Caco-2 (cell line): ENCODE results near the gene SLC47A2. TPM values are rescaled to one million over a fixed set of nuclear protein-coding genes. Genes with fewer than 3 reads are reported as not detected.

Experiments
- BruUV-seq: library from RNA; stranded (reverse); fragments of 400-500 nt; replicated peaks from 2 replicates; lab custom pipeline; 2021; lab: Mats Ljungman, UMichigan
- CTCF ChIA-PET: fragments of 300-600 bp; sonication (Branson Sonifier 250); formaldehyde crosslinking; loops from one replicate; lab custom pipeline; 2022; ENCODE audit warnings: antibody characterized with exemption; lab: Charles Lee
- POLR2A ChIA-PET: fragments of 300-600 bp; sonication (Branson Sonifier 250); formaldehyde crosslinking; loops from one replicate; lab custom pipeline; 2022; ENCODE audit warnings: antibody characterized with exemption; lab: Charles Lee
- DNase-seq, 2 experiments: peaks; one replicate each; pipeline versions ENCODE4 v3.0.0 to v3.0.0-alpha.2; 2020 to 2022
- H3K27me3 ChIP-seq: replicated peaks from 2 replicates; pipeline ENCODE4 v1.6.0; 2011; ENCODE audit warnings: low read length; ENCODE audit not compliant: control insufficient read depth, insufficient read depth
- H3K36me3 ChIP-seq: 2 replicates; pipeline ENCODE4 v1.5.1; 2011; ENCODE audit warnings: low read length; ENCODE audit not compliant: control insufficient read depth, insufficient read depth
- H3K4me1 ChIP-seq: fragments of 250-450 bp; sonication (Bioruptor Pico); 2 replicates; pipeline ENCODE4 v1.5.1; 2020; ENCODE audit warnings: mild to moderate bottlenecking
- H3K4me3 ChIP-seq: 2 replicates; pipeline ENCODE4 v1.5.1; 2011; ENCODE audit warnings: low read depth, mild to moderate bottlenecking, control low read depth, low read length
- H3K9me3 ChIP-seq: fragments of 250-450 bp; sonication (Bioruptor Pico); 2 replicates; pipeline ENCODE4 v1.5.1; 2020; ENCODE audit warnings: mild to moderate bottlenecking, moderate library complexity
- H3K27ac Mint-ChIP-seq: one replicate; pipeline ENCODE4 v1.8.0; 2022; ENCODE audit warnings: mixed read lengths; ENCODE audit not compliant: unreplicated experiment
- H3K27me3 Mint-ChIP-seq: one replicate; pipeline ENCODE4 v1.8.0; 2022; ENCODE audit warnings: mixed read lengths; ENCODE audit not compliant: insufficient read depth, unreplicated experiment
- H3K36me3 Mint-ChIP-seq: one replicate; pipeline ENCODE4 v1.8.0; 2022; ENCODE audit warnings: mild to moderate bottlenecking, mixed read lengths; ENCODE audit not compliant: insufficient read depth, unreplicated experiment
- H3K4me1 Mint-ChIP-seq: one replicate; pipeline ENCODE4 v1.8.0; 2022; ENCODE audit warnings: low read depth, mixed read lengths; ENCODE audit not compliant: unreplicated experiment
- H3K4me3 Mint-ChIP-seq: one replicate; pipeline ENCODE4 v1.8.0; 2022; ENCODE audit warnings: mild to moderate bottlenecking, moderate library complexity, mixed read lengths; ENCODE audit not compliant: unreplicated experiment
- H3K9me3 Mint-ChIP-seq: one replicate; pipeline ENCODE4 v1.8.0; 2022; ENCODE audit warnings: mixed read lengths; ENCODE audit not compliant: unreplicated experiment
- intact Hi-C: fragments of 100-400 bp; cut with micrococcal nuclease; formaldehyde crosslinking; loops from one replicate; pipeline ENCODE4 v1.10.0; 2022; ENCODE audit not compliant: unreplicated experiment
- total RNA-seq: library from RNA; stranded (reverse); gene quantifications from 2 replicates; pipeline ENCODE4 v1.2.3, GENCODE V29; 2022
- TF ChIP-seq, protein P1 (sequence below), 2 experiments: fragments of 200-600 bp in 1 of 2; IDR thresholded peaks; 1 replicate in 1 of 2; 2 replicates in 1 of 2; pipeline versions ENCODE4 v1.5.1 to v1.8.0; 2011 to 2022; ENCODE audit warnings: antibody characterized with exemption in 1 of 2, control low read depth in 1 of 2, inconsistent platforms in 1 of 2, low read depth in 1 of 2, low read length in 1 of 2, mild to moderate bottlenecking in 1 of 2, moderate library complexity in 1 of 2; ENCODE audit not compliant: insufficient read depth in 1 of 2, severe bottlenecking in 1 of 2, unreplicated experiment in 1 of 2

SLC47A2 gene
- total RNA-seq, 1 experiment from 2014 or later = 0.20 TPM

DNA sequence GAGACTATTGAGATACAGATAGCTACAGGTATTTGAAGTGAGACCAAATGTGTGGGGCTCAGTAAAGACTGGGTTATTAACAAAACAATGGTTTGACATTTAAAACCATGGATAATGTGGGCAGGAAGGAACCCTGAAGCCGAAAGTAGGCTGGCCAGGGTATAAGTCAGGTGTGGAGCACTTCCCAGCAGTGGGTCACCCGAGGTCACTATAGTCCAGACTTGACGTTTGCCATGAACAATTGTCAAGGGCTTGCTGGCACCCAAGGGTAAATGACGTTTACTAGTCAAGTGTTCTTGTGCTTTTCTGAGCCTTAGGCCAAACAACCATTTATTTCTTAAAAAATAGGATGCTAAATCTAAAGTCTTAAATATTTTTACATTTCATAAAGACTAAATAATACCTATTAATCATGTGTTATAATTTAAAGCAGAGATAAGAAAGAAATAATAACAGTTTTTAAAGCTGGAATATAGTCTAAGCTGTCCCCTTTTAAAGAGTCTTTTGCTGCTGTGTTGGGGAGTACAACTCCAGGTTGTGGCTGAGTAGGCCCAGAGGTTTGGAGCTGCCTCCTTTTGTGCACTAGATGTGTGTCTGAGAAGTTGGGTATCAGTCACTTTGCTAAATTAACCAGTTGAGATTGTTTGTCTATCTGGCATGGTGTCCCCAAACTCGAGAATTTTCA, 52.1 kb downstream of the SLC47A2 start:
- CTCF ChIA-PET = no interaction called here
- Mint-ChIP-seq H3K4me1 (peaks cover 17% of the 10 kb centered on the region), H3K4me3 (no peak overlapping the region), H3K27ac (no peak overlapping the region), H3K27me3 (no peaks in the 10 kb centered on the region), H3K9me3 (no peaks in the 10 kb centered on the region), H3K36me3 (peaks cover 26% of the 10 kb centered on the region)
- Histone ChIP-seq H3K27me3 (no peaks in the 10 kb centered on the region), H3K4me1 (peaks cover 14% of the 10 kb centered on the region), H3K36me3 (peaks cover 3% of the 10 kb centered on the region), H3K4me3 (no peak overlapping the region), H3K9me3 (no peaks in the 10 kb centered on the region)
- POLR2A ChIA-PET = no interaction called here
- TF ChIP-seq, protein P1, sequence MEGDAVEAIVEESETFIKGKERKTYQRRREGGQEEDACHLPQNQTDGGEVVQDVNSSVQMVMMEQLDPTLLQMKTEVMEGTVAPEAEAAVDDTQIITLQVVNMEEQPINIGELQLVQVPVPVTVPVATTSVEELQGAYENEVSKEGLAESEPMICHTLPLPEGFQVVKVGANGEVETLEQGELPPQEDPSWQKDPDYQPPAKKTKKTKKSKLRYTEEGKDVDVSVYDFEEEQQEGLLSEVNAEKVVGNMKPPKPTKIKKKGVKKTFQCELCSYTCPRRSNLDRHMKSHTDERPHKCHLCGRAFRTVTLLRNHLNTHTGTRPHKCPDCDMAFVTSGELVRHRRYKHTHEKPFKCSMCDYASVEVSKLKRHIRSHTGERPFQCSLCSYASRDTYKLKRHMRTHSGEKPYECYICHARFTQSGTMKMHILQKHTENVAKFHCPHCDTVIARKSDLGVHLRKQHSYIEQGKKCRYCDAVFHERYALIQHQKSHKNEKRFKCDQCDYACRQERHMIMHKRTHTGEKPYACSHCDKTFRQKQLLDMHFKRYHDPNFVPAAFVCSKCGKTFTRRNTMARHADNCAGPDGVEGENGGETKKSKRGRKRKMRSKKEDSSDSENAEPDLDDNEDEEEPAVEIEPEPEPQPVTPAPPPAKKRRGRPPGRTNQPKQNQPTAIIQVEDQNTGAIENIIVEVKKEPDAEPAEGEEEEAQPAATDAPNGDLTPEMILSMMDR (IDR thresholded peaks at IDR 0.05; ENCODE audit: insufficient read depth in 1 of 2, low read depth in 1 of 2, low read length in 1 of 2, severe bottlenecking in 1 of 2, unreplicated experiment in 1 of 2) = no peak
- intact Hi-C loops = no loop called here
- no peak for DNase-seq
- BruUV-seq = no TSS peak

DNA sequence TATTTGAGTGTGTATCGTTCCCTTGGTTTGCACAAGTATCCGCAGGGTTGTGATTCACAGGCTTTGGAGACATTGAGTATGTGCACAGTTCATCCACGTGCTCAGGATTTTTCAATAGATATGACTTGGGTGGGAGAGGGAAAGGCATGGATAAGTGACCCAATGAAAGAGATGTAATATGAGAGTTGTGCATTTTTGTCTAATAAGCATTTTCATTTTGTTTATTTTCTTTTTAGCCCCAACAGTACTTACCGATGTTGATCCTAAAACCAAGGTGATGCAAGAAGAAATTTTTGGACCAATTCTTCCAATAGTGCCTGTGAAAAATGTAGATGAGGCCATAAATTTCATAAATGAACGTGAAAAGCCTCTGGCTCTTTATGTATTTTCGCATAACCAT, 53.3 kb downstream of the SLC47A2 start:
- no peaks in the 10 kb centered on the region for H3K27me3 ChIP-seq
- POLR2A ChIA-PET = no interaction called here
- Mint-ChIP-seq H3K27ac (no peak overlapping the region), H3K9me3 (no peaks in the 10 kb centered on the region), H3K27me3 (no peaks in the 10 kb centered on the region), H3K4me3 (no peak overlapping the region), H3K36me3 (peaks cover 29% of the 10 kb centered on the region), H3K4me1 (peaks cover 19% of the 10 kb centered on the region)
- H3K9me3 ChIP-seq = no peaks in the 10 kb centered on the region
- no peak overlapping the region for H3K4me3 ChIP-seq
- no peak for DNase-seq
- intact Hi-C loops = no loop called here
- TF ChIP-seq, protein P1 (IDR thresholded peaks at IDR 0.05; ENCODE audit: insufficient read depth in 1 of 2, low read depth in 1 of 2, low read length in 1 of 2, severe bottlenecking in 1 of 2, unreplicated experiment in 1 of 2) = no peak
- CTCF ChIA-PET = no interaction called here
- BruUV-seq = no TSS peak
- H3K36me3 ChIP-seq = peaks cover 3% of the 10 kb centered on the region
- H3K4me1 ChIP-seq = peaks cover 14% of the 10 kb centered on the region

DNA sequence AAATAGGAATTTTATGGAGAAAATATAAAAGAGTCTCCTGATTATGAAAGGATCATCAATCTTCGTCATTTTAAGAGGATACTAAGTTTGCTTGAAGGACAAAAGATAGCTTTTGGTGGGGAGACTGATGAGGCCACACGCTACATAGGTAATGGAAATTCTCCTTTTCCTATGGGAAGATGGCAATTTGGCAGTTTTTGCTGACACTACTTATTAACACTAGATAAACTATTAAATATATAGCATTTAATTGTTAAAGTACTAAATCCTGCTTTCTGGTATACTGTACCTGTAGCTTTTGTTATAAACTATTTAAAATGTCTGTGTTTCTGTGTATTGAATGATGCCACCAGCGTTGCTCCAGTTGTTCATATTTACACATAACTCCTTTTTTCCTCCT, 55.3 kb downstream of the SLC47A2 start:
- H3K4me3 Mint-ChIP-seq = no peak overlapping the region
- H3K27ac Mint-ChIP-seq = peak overlapping the region; percentile 6
- H3K36me3 Mint-ChIP-seq = peaks cover 37% of the 10 kb centered on the region
- intact Hi-C loops = no loop called here
- TF ChIP-seq, protein P1 (IDR thresholded peaks at IDR 0.05; ENCODE audit: insufficient read depth in 1 of 2, low read depth in 1 of 2, low read length in 1 of 2, severe bottlenecking in 1 of 2, unreplicated experiment in 1 of 2) = no peak
- BruUV-seq = no TSS peak
- Histone ChIP-seq H3K36me3 (peaks cover 2% of the 10 kb centered on the region), H3K9me3 (no peaks in the 10 kb centered on the region), H3K4me1 (peaks cover 14% of the 10 kb centered on the region), H3K4me3 (no peak overlapping the region), H3K27me3 (no peaks in the 10 kb centered on the region)
- DNase-seq = no peak
- H3K9me3 Mint-ChIP-seq = no peaks in the 10 kb centered on the region
- POLR2A ChIA-PET = interaction anchor here (1.8 to 2.4 kb wide), 2 partner anchors 11 to 12 kb away, joined by 5 to 15 read pairs; partner anchors contain the start of gene ALDH3A2
- CTCF ChIA-PET = interaction anchor here (2.6 kb wide), 1 partner anchor 11 kb away, joined by 8 read pairs; no protein-coding TSS in a partner anchor
- H3K27me3 Mint-ChIP-seq = no peaks in the 10 kb centered on the region
- peaks cover 25% of the 10 kb centered on the region for H3K4me1 Mint-ChIP-seq
